Mesenchymal stem cell (in vitro differentiated cells and primary cell): ENCODE data around the gene GRM2.

Source experiments
- DNase-seq: peaks from one replicate; pipeline ENCODE4 v3.0.0-alpha.2; 2013
- H2AFZ ChIP-seq: one replicate; pipeline ENCODE4 v1.6.1; 2013; ENCODE audit warnings: low read depth, mild to moderate bottlenecking, control low read depth, inconsistent platforms, low read length, moderate library complexity
- H2AK5ac ChIP-seq: 2 replicates; pipeline ENCODE4 v1.6.1; 2013; ENCODE audit warnings: low read length, moderate library complexity, mild to moderate bottlenecking, inconsistent platforms; ENCODE audit not compliant: severe bottlenecking
- H2BK120ac ChIP-seq: one replicate; pipeline ENCODE4 v1.6.1; 2013; ENCODE audit warnings: low read depth, mild to moderate bottlenecking, inconsistent platforms, low read length, moderate library complexity
- H2BK12ac ChIP-seq, 2 experiments: one replicate each; pipeline ENCODE4 v1.6.1; 2013; ENCODE audit warnings: inconsistent platforms in 2 of 2, low read length in 2 of 2, mild to moderate bottlenecking in 2 of 2, moderate library complexity in 2 of 2, control low read depth in 1 of 2
- H2BK15ac ChIP-seq: one replicate; pipeline ENCODE4 v1.6.1; 2013; ENCODE audit warnings: mild to moderate bottlenecking, low read depth, inconsistent platforms; ENCODE audit not compliant: poor library complexity, severe bottlenecking
- H2BK5ac ChIP-seq: 2 replicates; pipeline ENCODE4 v1.6.1; 2013; ENCODE audit warnings: low read depth, mild to moderate bottlenecking, low read length, control low read depth, inconsistent platforms; ENCODE audit not compliant: poor library complexity, severe bottlenecking
- H3K14ac ChIP-seq, 2 experiments: one replicate each; pipeline ENCODE4 v1.6.1; 2013; ENCODE audit warnings: inconsistent platforms in 2 of 2, low read length in 2 of 2, control low read depth in 1 of 2, mild to moderate bottlenecking in 1 of 2, moderate library complexity in 1 of 2
- H3K18ac ChIP-seq, 2 experiments: one replicate each; pipeline ENCODE4 v1.6.1; 2013; ENCODE audit warnings: inconsistent platforms in 2 of 2, low read length in 2 of 2, control low read depth in 1 of 2, low read depth in 1 of 2, mild to moderate bottlenecking in 1 of 2
- H3K23ac ChIP-seq, 2 experiments: one replicate each; pipeline ENCODE4 v1.6.1; 2013; ENCODE audit warnings: inconsistent platforms in 2 of 2, low read length in 2 of 2, mild to moderate bottlenecking in 2 of 2, moderate library complexity in 2 of 2, control low read depth in 1 of 2
- H3K27ac ChIP-seq: 2 replicates; pipeline ENCODE4 v1.5.1; 2013; ENCODE audit warnings: mild to moderate bottlenecking, moderate library complexity, low read length, control low read depth, inconsistent platforms; ENCODE audit not compliant: poor library complexity, severe bottlenecking
- H3K27me3 ChIP-seq, 2 experiments: 2 replicates each; pipeline versions ENCODE4 v1.6.1 to v1.7.0; 2013; ENCODE audit warnings: low read length in 2 of 2, mild to moderate bottlenecking in 2 of 2, moderate library complexity in 2 of 2, control low read depth in 1 of 2, inconsistent platforms in 1 of 2; ENCODE audit not compliant: control insufficient read depth in 1 of 2, insufficient read depth in 1 of 2
- H3K36me3 ChIP-seq, 2 experiments: 2 replicates each; pipeline versions ENCODE4 v1.6.1 to v1.7.0; 2013; ENCODE audit warnings: low read length in 2 of 2, control low read depth in 1 of 2, inconsistent platforms in 1 of 2, low read depth in 1 of 2, mild to moderate bottlenecking in 1 of 2; ENCODE audit not compliant: insufficient read depth in 2 of 2, control insufficient read depth in 1 of 2
- H3K4ac ChIP-seq, 2 experiments: one replicate each; pipeline ENCODE4 v1.6.1; 2013; ENCODE audit warnings: inconsistent platforms in 2 of 2, low read length in 2 of 2, mild to moderate bottlenecking in 2 of 2, moderate library complexity in 2 of 2, control low read depth in 1 of 2, low read depth in 1 of 2
- H3K4me1 ChIP-seq: 2 replicates; pipeline ENCODE4 v1.6.1; 2013; ENCODE audit warnings: low read depth, low read length, control low read depth; ENCODE audit not compliant: control insufficient read depth, insufficient read depth
- H3K4me2 ChIP-seq: 2 replicates; pipeline ENCODE4 v1.6.1; 2013; ENCODE audit warnings: low read length, mild to moderate bottlenecking, inconsistent platforms; ENCODE audit not compliant: poor library complexity, severe bottlenecking
- H3K4me3 ChIP-seq, 2 experiments: 2 replicates each; pipeline versions ENCODE4 v1.5.1 to v1.7.0; 2013; ENCODE audit warnings: low read length in 2 of 2, mild to moderate bottlenecking in 2 of 2, control low read depth in 1 of 2, low read depth in 1 of 2; ENCODE audit not compliant: insufficient read depth in 1 of 2
- H3K79me1 ChIP-seq: replicated peaks from 2 replicates; pipeline ENCODE4 v1.6.1; 2013; ENCODE audit warnings: mild to moderate bottlenecking, control low read depth, low read length, inconsistent platforms; ENCODE audit not compliant: poor library complexity, severe bottlenecking
- H3K9ac ChIP-seq: 2 replicates; pipeline ENCODE4 v1.7.0; 2013; ENCODE audit warnings: mild to moderate bottlenecking, low read length, moderate library complexity
- H3K9me3 ChIP-seq: 2 replicates; pipeline ENCODE4 v1.7.0; 2013; ENCODE audit warnings: mild to moderate bottlenecking, low read length; ENCODE audit not compliant: control insufficient read depth
- H4K8ac ChIP-seq: one replicate; pipeline ENCODE4 v1.6.1; 2013; ENCODE audit warnings: inconsistent platforms, mild to moderate bottlenecking, low read length, moderate library complexity
- H4K91ac ChIP-seq: one replicate; pipeline ENCODE4 v1.6.1; 2013; ENCODE audit warnings: mild to moderate bottlenecking, low read length, inconsistent platforms
- WGBS: methylation state at CpG from one replicate; pipeline ENCODE4 v1.1.7; 2013; ENCODE audit warnings: mixed read lengths; 5-methylcytosine and 5-hydroxymethylcytosine counted together

The GRM2 gene

GRCh38 chr3:51691949-51692348 lies 14.9 kb upstream of the GRM2 start:
- peaks cover 62 to 79% of the 10 kb centered on the region in 2 experiments for H3K36me3 ChIP-seq
- H2BK120ac ChIP-seq, result no peak overlapping the region
- no peak overlapping the region for H4K91ac ChIP-seq
- no peak overlapping the region for H2BK12ac ChIP-seq
- H3K23ac ChIP-seq, result no peak overlapping the region
- no peak overlapping the region for H3K27ac ChIP-seq
- no peak overlapping the region for H4K8ac ChIP-seq
- H3K14ac ChIP-seq, result no peak overlapping the region
- H3K27me3 ChIP-seq, result no peaks in the 10 kb centered on the region
- H3K4me2 ChIP-seq, result no peak overlapping the region
- no peaks in the 10 kb centered on the region for H3K9me3 ChIP-seq
- H3K4me3 ChIP-seq, result no peak overlapping the region
- no peak overlapping the region for H2AFZ ChIP-seq
- 100% methylated on average over 1 of the region's 3 CpGs for WGBS
- H3K18ac ChIP-seq, result no peak overlapping the region
- H3K4me1 ChIP-seq, result no peaks in the 10 kb centered on the region
- no peak for DNase-seq
- peaks cover 17% of the 10 kb centered on the region for H3K79me1 ChIP-seq
- H3K4ac ChIP-seq, result no peak overlapping the region
- no peak overlapping the region for H2BK5ac ChIP-seq
- no peak overlapping the region for H3K9ac ChIP-seq
- no peak overlapping the region for H2AK5ac ChIP-seq
- H2BK15ac ChIP-seq, result no peak overlapping the region

- H3K4me3 ChIP-seq, result no peak overlapping the region
- no peak overlapping the region for H2BK120ac ChIP-seq
- no peak overlapping the region for H2AFZ ChIP-seq
- H3K4ac ChIP-seq, result no peak overlapping the region
- H2BK5ac ChIP-seq, result no peak overlapping the region
- H2BK12ac ChIP-seq, result no peak overlapping the region
- H2AK5ac ChIP-seq, result no peak overlapping the region
- H3K18ac ChIP-seq, result no peak overlapping the region
- no peak overlapping the region for H3K4me2 ChIP-seq
- H3K14ac ChIP-seq, result no peak overlapping the region
- peaks cover 22% of the 10 kb centered on the region for H3K79me1 ChIP-seq
- 100% methylated on average over 4 of the region's 8 CpGs for WGBS
- no peaks in the 10 kb centered on the region for H3K27me3 ChIP-seq
- H3K4me1 ChIP-seq, result no peaks in the 10 kb centered on the region
- no peak overlapping the region for H3K23ac ChIP-seq
- H4K91ac ChIP-seq, result no peak overlapping the region
- no peak overlapping the region for H3K27ac ChIP-seq
- no peak overlapping the region for H3K9ac ChIP-seq
- no peaks in the 10 kb centered on the region for H3K9me3 ChIP-seq
- H4K8ac ChIP-seq, result no peak overlapping the region
- DNase-seq, result no peak
- H3K36me3 ChIP-seq, result peaks cover 62 to 80% of the 10 kb centered on the region in 2 experiments
- H2BK15ac ChIP-seq, result no peak overlapping the region
Observed at GRCh38 chr3:51692980-51693395, 13.9 kb upstream of the GRM2 start.

GRCh38 chr3:51696954-51697353 lies 9.9 kb upstream of the GRM2 start:
- Histone ChIP-seq H3K4me1 (no peaks in the 10 kb centered on the region), H2AFZ (no peak overlapping the region), H3K4me2 (no peak overlapping the region), H3K9ac (no peak overlapping the region), H3K14ac (no peak overlapping the region), H2BK15ac (no peak overlapping the region), H2BK5ac (no peak overlapping the region), H3K79me1 (peaks cover 19% of the 10 kb centered on the region), H2BK120ac (no peak overlapping the region), H3K9me3 (no peaks in the 10 kb centered on the region), H3K27me3 (no peaks in the 10 kb centered on the region), H3K36me3 (peaks cover 70 to 87% of the 10 kb centered on the region in 2 experiments), H4K8ac (no peak overlapping the region), H2BK12ac (no peak overlapping the region), H3K4me3 (no peak overlapping the region), H3K23ac (no peak overlapping the region), H2AK5ac (no peak overlapping the region), H3K27ac (no peak overlapping the region), H3K4ac (no peak overlapping the region), H3K18ac (no peak overlapping the region), H4K91ac (no peak overlapping the region)
- WGBS, result 96% methylated on average over 9 of the region's 10 CpGs
- DNase-seq, result no peak

GRCh38 chr3:51698209-51698608 lies 8.7 kb upstream of the GRM2 start:
- Histone ChIP-seq H3K36me3 (peaks cover 76 to 88% of the 10 kb centered on the region in 2 experiments), H4K91ac (no peak overlapping the region), H3K23ac (no peak overlapping the region), H4K8ac (no peak overlapping the region), H3K4ac (no peak overlapping the region), H2AFZ (no peak overlapping the region), H3K4me1 (no peaks in the 10 kb centered on the region), H2BK15ac (no peak overlapping the region), H2AK5ac (no peak overlapping the region), H3K27me3 (no peaks in the 10 kb centered on the region), H3K14ac (no peak overlapping the region), H3K4me2 (no peak overlapping the region), H2BK5ac (no peak overlapping the region), H2BK120ac (no peak overlapping the region), H3K79me1 (peaks cover 19% of the 10 kb centered on the region), H3K27ac (no peak overlapping the region), H3K9me3 (no peaks in the 10 kb centered on the region), H3K18ac (no peak overlapping the region), H2BK12ac (no peak overlapping the region), H3K4me3 (no peak overlapping the region), H3K9ac (no peak overlapping the region)
- no peak for DNase-seq
- WGBS, result 93% methylated on average over 6 of the region's 6 CpGs
